Ramos (cell line): Measurements from ENCODE around the gene SIAH3.
"Not testable (repeated sequence)": the region's sequence is repeated elsewhere in the genome, so short reads cannot be mapped to it uniquely, and the experiment has no call there.

Experiments
- in situ Hi-C: fragments of 300-500 bp; cut with MboI; formaldehyde crosslinking; loops from one replicate; pipeline ENCODE4 v1.14.3; 2022; ENCODE audit warnings: low sequenced_read_pairs; ENCODE audit not compliant: unreplicated experiment

Gene SIAH3, protein sequence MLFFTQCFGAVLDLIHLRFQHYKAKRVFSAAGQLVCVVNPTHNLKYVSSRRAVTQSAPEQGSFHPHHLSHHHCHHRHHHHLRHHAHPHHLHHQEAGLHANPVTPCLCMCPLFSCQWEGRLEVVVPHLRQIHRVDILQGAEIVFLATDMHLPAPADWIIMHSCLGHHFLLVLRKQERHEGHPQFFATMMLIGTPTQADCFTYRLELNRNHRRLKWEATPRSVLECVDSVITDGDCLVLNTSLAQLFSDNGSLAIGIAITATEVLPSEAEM

DNA sequence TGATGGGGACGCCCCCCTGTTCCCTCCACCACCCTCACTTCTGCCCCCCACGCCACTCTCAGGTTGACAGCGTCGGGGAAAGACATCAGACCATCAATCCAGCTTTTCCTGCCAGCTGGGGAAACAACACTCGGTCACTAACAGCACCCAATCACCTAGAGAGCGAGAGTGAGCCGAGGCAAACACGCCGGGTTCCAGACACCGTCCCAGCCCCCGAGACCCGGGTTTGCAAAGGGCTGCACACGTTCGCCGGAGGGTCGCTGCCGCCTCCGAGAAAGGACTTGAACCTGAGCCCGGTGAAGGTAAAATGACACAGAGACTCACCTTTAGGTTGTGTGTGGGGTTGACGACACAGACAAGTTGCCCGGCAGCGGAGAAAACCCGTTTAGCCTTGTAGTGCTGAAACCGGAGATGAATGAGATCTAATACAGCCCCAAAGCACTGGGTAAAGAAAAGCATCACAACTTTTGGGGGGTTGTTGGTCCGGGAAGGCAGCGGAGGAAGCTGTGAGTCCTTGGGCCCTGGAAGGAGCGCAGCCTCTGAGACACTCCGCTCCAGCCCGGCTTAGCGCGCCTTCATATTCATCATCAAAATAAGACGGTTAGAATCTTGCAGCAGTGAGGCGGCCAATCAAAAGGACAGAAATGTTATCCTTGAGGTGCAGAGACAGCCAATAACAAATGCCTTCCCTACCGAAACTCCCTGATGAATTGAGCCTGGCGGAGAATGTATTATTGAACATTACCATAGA lies at the start of gene SIAH3:
SIAH3 (minus strand) TSS at position 583 of the 751 bp plus-strand sequence; CDS start at position 459, 124 bp downstream.
- in situ Hi-C loops: no loop called here

DNA sequence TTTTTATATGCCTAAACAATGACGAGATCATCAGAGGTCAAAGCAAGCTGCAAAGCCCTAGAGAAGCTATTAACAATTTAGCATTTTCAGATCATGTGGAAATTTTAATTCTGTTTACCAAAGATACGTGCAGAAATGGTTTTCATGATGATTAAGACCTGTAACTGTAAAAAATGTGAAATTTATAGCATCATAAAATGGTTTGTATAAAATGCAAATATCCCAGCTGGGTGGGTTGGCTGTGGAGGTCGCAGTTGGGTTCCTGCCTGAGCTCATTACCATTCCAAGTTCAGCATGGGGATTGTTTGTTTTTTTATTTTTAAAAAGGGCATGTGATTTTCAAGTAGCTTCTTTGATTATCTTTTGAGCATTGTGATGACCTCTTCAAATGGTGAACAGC lies 47.9 kb upstream of the SIAH3 start:
- in situ Hi-C loops: no loop called here

DNA sequence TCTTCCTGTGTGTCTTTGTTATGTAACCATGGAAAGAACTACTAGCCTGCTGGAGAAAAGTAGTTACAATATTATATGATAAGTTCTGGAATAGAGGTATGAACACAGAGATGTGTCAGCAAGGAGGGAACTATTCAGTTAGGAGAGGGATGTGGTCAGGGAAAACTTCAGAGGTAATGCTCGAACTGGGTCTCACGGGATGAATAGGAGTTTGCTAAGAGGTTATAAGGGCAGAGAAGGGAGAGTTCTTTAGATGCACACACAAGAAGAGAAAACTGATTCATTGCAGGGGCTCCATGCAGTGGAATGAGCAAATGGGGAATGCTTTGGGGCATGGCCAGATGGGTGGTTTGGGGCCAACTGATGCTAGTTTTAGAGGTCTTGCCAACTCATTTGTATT lies 46.0 kb upstream of the SIAH3 start:
- in situ Hi-C loops: no loop called here

DNA sequence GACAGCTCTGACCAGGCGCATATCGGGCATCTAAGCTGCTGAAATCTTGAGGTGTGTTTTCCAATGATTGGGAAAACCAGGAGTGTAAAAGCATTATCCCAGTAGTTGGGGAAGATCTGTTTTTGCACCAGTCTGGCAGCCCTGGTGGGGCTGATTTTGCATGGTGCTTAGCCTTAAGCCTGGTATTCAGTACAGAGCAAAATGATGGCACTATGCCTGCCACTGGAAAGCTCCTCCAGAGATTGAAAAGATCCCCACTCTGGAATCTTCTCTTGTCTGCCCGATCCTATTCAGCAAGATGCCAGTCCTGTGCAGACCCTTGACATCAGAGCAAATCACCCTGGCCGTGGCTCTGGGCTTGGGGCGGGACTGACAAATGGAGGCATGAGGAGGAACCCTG lies 44.7 kb upstream of the SIAH3 start:
- in situ Hi-C loops: no loop called here

DNA sequence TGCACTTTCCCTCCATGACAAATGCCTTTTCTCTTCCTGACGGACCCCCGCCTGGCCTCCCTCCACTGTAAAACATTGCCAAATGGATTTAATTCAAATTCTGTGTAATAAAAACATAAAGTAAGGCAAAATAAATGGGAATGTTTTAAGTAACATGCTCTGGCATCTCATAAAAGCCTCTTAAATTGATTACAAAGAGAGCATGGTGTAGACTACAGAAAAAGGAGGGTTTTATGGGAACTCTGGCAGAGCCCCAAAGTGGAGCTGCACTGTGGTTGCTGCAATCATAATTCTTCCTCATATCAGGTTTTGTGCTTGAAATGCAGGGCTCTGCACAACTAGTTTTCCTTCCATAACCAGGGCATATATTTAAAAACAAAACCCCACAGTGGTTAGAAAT lies 44.3 kb upstream of the SIAH3 start:
- in situ Hi-C loops: no loop called here

DNA sequence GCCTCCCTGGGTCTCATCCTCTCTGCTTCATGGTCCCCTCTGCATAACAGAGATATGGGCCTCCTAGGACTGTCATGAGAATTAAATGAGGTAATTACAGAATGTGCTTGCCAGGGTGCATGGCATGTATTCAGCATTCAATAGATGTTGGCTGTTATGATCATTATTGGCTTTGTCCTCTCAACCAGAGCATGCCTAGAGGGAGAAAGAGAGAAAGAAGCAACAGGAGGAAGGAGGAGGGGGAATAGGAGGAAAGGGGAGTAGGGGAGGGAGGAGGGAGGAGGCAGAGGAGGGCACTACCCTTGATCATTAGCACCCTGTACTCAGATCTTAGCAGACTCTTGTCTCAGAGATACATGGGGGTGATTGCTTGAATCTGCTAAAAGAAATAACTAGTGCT lies 41.0 kb upstream of the SIAH3 start:
- in situ Hi-C loops: no loop called here

DNA sequence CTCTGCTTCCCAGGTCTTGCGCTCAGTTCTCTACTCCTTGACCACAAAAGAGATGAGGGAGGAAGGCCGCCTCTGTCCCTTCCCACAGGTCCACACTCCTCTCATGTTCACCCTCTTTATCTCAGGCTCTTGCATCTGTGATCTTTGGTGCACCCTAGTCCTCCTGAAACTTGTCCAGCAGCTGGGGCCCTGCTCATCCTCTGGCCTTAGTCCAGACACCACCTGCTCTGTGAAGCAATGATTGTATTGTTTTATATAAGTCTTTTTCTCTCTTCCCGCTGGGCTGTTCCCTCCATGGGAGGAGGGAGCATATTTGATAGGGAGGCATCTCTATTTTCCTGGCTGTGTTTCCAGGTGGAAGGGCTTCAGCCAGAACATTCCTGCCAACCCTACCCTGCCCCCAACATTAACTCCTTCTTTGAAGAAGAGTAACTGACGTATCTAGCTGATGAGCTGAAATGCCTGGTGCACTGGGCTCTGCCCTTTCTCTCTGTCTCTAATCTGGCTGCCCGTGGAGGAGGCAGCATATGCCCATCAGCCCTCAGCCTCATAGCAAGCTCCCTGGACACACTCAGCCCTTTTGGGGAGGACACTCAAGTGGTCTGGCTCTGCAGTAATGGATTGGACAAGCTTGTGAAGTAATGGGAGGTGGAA lies 38.2 kb upstream of the SIAH3 start:
- in situ Hi-C loops: no loop called here

DNA sequence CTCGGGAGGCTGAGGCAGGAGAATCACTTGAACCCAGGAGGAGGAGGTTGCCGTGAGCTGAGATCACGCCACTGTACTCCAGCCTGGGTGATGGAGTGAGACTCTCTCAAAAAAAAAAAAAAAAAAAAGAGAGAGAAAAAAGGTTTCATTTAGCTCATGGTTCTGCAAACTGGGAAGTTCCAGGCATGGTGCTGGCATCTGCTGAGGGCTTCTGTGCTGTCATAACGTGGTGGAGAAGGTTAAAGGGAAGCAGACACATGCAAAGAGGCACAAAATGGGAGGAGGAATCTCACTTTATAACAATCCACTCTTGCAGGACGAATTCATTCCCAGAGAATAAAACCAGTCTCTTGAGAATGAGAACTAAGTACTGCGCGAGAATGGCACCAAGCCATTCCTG lies 34.9 kb upstream of the SIAH3 start:
- in situ Hi-C loops: no loop called here

DNA sequence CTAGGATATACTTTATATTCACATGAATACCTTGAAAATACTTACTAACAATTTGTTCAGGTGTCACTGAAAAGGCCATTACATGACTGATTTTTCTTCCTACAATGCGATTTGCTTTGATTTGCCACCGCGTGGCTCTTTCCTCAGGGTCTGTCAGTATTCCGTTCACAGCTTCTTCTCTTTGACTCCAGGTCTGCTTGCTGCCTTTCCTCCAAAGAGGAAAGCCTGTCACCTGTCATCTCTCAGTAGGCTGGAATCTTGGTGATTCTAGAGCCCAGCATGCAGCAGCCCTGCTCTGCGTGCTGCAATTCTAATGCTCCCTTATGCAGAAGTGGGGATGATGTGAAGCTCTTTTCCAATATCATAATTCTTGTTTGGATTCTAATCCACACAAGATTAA lies 33.6 kb upstream of the SIAH3 start:
- in situ Hi-C loops: no loop called here

DNA sequence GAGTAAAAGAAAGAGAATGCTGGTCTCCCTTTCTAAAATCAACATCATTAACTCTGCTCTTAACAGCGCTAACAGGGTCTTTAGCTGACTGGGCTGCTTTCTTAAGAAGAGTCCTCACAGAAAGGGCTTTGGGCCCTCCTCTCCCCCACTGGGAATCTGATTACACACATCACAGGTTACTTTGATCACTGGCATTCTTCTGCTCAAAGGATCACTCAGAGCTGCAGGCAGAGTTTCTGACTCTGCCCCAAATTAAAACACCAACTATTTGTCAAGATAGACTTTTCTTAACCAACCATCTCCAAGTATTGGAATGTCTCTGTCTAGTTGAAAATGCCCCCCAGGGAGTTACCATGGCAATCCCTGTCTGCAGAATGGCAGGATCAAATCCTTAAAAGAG lies 31.1 kb upstream of the SIAH3 start:
- in situ Hi-C loops: no loop called here

DNA sequence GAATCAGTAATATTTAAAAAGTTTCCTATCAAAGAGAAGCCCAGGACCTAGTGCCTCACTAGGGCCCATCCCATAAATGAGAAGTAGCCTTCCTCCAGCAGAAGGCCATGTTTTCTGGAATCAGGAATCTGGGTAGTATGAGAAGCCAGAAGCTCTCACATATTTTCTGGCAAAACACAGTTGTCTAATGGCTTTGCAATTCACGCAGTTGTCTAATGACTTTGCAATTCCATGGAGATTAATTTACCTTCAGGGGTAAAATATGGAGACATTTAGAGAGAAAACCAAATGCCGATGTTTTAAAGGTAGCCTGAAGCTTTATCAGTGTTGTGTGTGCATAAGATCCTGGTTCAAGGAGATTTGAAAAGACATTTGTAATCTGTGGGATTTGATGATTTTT lies 29.8 kb upstream of the SIAH3 start:
- in situ Hi-C loops: no loop called here

DNA sequence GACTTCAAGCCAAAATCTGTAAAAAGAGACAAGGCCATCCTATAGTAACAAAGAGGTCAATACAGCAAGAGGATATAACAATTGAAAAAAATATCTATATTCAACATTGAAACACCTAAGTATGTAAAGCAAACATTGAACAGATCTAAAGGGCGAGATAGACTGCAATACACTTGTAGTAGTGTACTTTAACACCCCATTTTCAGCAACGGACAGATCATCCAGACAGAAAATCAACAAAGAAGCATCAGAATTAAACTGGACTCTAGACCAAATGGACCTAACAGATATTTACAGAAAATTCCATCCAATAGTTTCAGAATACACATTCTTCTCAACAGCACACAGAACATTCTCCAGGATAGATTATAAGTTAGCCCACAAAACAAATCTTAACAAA lies 28.7 kb upstream of the SIAH3 start:
- in situ Hi-C loops: no loop called here

DNA sequence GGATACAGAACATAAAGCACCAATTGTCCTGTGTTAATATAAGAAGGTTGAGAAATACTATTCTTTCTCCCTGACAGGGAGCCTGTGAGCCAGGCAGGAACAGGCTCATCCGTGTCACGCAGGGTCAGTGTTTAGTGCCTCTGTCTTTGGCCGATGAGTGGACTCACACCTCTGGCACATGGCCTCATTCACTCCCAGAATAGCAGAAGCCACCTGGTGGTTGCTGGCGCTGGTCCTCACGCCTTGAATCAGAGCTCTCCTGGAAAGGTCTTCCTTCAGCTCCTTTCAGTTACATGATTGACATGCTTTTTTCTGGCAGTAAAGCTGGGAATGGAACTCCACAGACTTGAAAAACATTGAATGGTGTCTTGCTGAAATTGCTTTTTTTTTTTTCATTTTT lies 28.1 kb upstream of the SIAH3 start:
- in situ Hi-C loops: no loop called here

DNA sequence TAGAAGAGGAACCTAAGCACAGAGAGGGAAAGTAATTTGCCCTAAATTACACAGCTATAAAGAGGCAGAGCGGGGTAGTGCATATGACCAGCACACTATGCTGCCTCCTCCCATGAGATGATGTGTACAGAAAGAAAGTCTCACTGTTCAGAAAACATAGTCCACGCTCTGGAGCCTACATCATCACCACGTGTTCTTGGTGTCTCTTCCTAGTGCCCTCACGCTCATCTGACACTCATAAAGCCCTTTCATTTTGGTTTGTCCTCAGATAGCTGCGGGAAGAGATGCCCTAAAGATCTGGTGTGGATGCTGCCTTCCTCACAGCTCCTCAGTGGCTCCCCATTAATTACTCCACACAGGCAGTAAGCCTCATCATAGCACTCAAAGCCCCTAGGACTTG lies 27.4 kb upstream of the SIAH3 start:
- in situ Hi-C loops: no loop called here

DNA sequence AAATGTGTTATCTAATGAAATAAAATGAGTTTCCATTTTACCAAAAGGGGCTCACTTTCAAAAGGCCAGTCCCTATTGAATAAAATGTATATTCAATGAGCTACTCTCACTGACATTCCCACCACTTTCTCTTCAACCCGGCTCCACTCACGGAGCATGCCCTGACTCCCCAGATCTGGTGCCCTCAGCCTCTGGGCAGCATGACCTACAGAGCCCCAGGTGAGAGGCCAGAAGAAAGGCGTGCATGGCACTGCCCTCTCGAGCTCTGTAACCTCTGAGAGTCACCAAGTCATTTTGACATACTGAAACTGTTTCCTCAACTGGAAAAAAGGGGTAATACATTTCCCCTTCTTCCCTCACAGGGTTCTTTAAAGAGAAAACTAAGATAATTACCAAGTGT lies 25.2 kb upstream of the SIAH3 start:
- in situ Hi-C loops: no loop called here

DNA sequence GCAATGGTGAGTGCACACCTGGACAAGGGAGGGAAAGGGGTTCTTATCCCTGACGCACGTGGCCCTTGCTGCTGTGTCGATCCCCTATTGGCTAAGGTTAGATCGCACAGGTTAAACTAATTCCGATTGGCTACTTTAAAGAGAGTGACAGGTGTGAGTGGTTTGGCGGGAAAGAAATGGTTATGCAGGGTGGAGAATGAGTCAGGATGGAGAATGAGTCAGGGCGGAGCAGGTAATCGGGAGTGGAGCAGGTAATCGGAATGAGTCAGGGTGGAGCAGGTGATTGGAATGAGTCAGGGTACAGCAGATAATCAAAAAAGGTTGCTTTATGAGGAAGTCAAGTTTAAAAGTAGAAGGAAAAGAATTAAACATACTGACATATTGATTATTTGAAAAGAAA lies 24.4 kb upstream of the SIAH3 start:
- in situ Hi-C loops: no loop called here

DNA sequence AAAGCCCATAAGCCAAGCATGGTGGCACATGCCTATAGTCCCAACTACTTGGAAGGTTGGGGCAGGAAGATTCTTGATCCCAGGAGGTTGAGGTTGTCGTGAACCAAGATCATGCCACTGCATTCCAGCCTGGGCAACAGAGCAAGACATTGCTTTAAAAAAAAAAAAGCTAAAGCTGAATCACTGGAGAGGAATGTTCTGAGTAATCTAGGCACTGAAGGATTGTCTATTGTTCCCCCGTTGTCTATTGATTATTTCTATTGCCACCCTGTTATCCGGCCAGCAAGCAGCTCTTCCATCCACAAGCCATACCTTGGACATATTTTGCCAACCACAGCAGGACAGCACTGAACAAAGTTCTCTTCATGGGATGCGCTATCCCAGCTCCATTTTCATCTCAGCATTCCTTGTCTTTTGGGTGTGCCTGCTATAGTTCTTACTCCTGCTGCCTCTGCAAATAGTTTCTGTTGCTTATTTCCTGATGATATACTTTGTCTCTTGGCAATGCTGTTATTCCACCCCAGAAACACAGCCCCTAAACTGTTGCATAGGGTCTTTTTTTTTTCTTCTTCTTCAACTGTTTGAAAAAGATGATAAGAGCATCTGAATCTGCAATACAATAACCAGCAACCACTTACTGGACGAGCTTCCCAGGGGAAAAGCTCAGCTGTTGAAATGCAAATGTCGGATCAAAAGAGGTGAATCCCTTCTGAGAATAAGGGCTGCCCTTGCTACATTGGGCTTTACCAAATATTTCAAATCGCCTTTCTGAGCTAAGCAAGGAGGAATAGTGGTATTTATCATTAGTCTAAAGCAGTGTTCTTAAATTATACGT lies 22.2 kb upstream of the SIAH3 start:
- in situ Hi-C loops: no loop called here

DNA sequence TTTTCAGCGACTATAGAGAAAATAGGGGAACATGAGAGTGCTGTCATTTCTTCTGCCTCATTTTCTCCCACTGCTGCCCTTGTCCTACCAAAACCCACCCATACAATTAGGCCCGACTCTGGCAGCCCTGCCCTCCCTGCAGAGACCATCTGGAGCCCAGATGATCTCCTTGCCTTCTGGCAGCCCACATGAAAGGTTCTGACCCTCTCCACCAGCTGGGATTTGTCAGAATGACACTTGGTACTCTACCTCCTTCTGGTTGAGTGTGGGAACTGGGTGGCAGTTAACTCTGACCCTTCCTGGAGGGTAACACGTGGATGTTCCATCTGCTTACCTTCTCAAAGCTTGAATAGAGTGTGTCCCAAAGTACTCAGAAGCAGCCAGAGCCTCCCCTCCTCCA lies 21.0 kb upstream of the SIAH3 start:
- in situ Hi-C loops: no loop called here

DNA sequence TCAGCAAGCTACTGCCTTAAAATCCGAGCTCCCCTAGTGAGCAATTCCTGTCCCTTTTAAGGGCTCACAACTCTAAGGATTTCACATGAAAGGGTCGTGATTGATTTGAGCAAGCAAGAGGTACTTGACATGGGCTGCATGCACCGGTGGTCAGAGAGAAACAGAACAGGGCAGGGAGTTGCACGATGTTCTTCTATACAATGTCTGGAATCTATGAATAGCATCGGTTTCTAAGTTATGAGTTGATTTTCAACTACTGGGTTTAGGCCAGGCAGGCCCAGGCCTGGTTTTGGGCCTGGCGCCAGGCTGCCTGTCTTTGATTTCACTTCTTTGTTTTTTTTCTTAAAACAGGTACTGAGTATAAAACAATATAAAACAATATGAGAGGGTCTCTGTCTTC lies 19.6 kb upstream of the SIAH3 start:
- in situ Hi-C loops: not testable (repeated sequence)

DNA sequence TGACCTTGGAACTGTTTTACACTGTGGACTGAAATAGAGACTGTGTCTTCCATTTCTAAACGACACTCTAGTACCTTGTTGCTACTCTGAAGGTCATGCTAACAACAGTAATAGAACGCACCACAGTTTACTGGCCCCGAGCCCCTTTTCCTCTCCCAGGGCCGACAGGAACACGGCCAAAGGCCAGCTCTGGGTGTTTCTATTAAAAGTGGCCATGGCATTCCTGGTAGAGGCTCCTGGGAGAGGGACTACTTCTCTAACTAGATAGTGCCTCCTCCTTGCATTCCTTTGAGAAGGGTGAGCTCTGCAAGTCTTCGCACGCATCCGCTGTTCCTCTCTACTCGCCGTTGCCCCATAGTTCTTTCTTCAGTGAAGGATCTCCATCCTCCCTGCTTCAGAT lies 18.7 kb upstream of the SIAH3 start:
- in situ Hi-C loops: no loop called here

DNA sequence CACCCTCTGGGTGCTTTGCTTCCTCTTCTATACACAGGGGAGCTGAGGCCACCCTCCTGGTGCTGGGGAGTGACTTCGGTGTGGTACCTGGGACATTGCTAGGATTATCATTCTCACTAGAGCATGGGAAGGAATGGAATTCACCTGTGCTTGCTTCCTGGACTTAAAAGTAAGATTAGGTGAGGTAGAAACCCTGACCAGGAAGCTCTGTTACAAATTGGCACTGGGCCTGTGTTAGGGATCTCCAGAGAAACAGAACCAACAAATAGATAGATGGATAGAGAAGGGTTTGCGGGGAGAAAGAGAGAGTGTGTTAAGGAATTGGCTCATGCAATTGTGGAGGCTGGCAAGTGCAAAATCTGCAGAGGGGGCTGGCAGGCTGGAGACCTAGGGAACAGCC lies 13.9 kb upstream of the SIAH3 start:
- in situ Hi-C loops: no loop called here
